Activated T-helper 1 cell treated with anti-CD3 and anti-CD28 coated beads, Interleukin-12 subunit alpha, Interleukin-12 subunit beta, Interleukin-2, Interleukin-4 antibody, amounts not matched to agents 30 ng/mL and 10 ng/mL and 1 ng/mL, durations not matched to agents 14 hours and 24 hours and 36 hours (primary cell): ENCODE results near the gene SCT. TPM values are rescaled to one million over a fixed set of nuclear protein-coding genes. Genes with fewer than 3 reads are reported as not detected.

ENCODE experiments used
- DNase-seq: peaks from one replicate; pipeline ENCODE4 v3.0.0; 2021; ENCODE audit warnings: low spot score
- H3K27ac Mint-ChIP-seq: one replicate; pipeline ENCODE4 v1.8.0; 2021; ENCODE audit warnings: mild to moderate bottlenecking, mixed read lengths
- H3K27me3 Mint-ChIP-seq: one replicate; pipeline ENCODE4 v1.8.0; 2022; ENCODE audit warnings: mild to moderate bottlenecking, moderate library complexity, mixed read lengths; ENCODE audit not compliant: insufficient read depth
- H3K36me3 Mint-ChIP-seq: one replicate; pipeline ENCODE4 v1.8.0; 2021; ENCODE audit warnings: low read depth, mixed read lengths
- H3K4me1 Mint-ChIP-seq: one replicate; pipeline ENCODE4 v1.8.0; 2021; ENCODE audit warnings: low read depth, mixed read lengths
- H3K4me3 Mint-ChIP-seq: one replicate; pipeline ENCODE4 v1.8.0; 2021; ENCODE audit warnings: mild to moderate bottlenecking, moderate library complexity, mixed read lengths
- H3K9me3 Mint-ChIP-seq: one replicate; pipeline ENCODE4 v1.8.0; 2021; ENCODE audit warnings: mixed read lengths
- intact Hi-C: fragments of 100-400 bp; cut with micrococcal nuclease; formaldehyde crosslinking; loops from one replicate; pipeline ENCODE4 v1.15.1; 2024
- total RNA-seq: library from RNA; stranded (reverse); gene quantifications from 2 replicates; pipeline ENCODE4 v1.2.3, GENCODE V29; 2022

The SCT gene
- total RNA-seq, 1 donor from 2014 or later, result not detected

GRCh38 chr11:577611-577894, 49.4 kb downstream of the SCT start:
- DNase-seq, result no peak
- intact Hi-C loops, result loop anchor here (5.0 kb wide), 2 partner anchors 310 to 370 kb away; partner anchors contain the start of genes BET1L and RIC8A
- H3K4me1 Mint-ChIP-seq, result peaks cover 43% of the 10 kb centered on the region
- peak overlapping the region; percentile 59 for H3K27ac Mint-ChIP-seq
- H3K9me3 Mint-ChIP-seq, result no peaks in the 10 kb centered on the region
- H3K27me3 Mint-ChIP-seq, result peaks cover 15% of the 10 kb centered on the region
- H3K4me3 Mint-ChIP-seq, result peak overlapping the region; percentile 94
- peaks cover 14% of the 10 kb centered on the region for H3K36me3 Mint-ChIP-seq

GRCh38 chr11:576811-577610, 50.0 kb downstream of the SCT start:
- Mint-ChIP-seq H3K4me1 (peaks cover 43% of the 10 kb centered on the region), H3K36me3 (peaks cover 14% of the 10 kb centered on the region), H3K27me3 (peaks cover 15% of the 10 kb centered on the region), H3K27ac (peak overlapping the region; percentile 59), H3K9me3 (no peaks in the 10 kb centered on the region), H3K4me3 (peak overlapping the region; percentile 94)
- intact Hi-C loops, result loop anchor here (1.0 to 5.0 kb wide), 9 partner anchors 9 to 370 kb away; partner anchors contain the start of genes BET1L, DEAF1, LRRC56 and RIC8A
- DNase-seq, result no peak

Other genes starting within 250 kb of the SCT start
- gene PKP3, start 233.0 kb downstream of the SCT start, total RNA-seq, result not detected in 2 replicates
- gene SIGIRR, start 212.2 kb downstream of the SCT start, total RNA-seq, result 38.3 and 43.9 TPM in 2 replicates
- gene ANO9, start 185.2 kb downstream of the SCT start, total RNA-seq, result 33.1 and 33.8 TPM in 2 replicates
- 31.0 and 33.9 TPM in 2 replicates for gene PTDSS2, start 176.9 kb downstream of the SCT start, total RNA-seq
- 123 and 126 TPM in 2 replicates for gene RNH1, start 119.9 kb downstream of the SCT start, total RNA-seq
- gene HRAS, start 91.6 kb downstream of the SCT start, total RNA-seq, result 76.6 and 88.7 TPM in 2 replicates
- gene LRRC56, start 89.7 kb downstream of the SCT start, total RNA-seq, result 1.8 and 2.2 TPM in 2 replicates
- gene LMNTD2, start 66.4 kb downstream of the SCT start, total RNA-seq, result 0.47 and 0.64 TPM in 2 replicates
- 15.9 and 19.8 TPM in 2 replicates for gene RASSF7, start 66.2 kb downstream of the SCT start, total RNA-seq
- 58.6 and 59.8 TPM in 2 replicates for gene PHRF1, start 50.7 kb downstream of the SCT start, total RNA-seq
- gene IRF7, start 11.2 kb downstream of the SCT start, total RNA-seq, result 56.6 and 63.1 TPM in 2 replicates
- gene CDHR5, start 2.2 kb downstream of the SCT start, total RNA-seq, result not detected in 2 replicates
- gene DRD4, start 10.1 kb upstream of the SCT start, total RNA-seq, result 0.34 and 0.47 TPM in 2 replicates
- gene DEAF1, start 68.0 kb upstream of the SCT start, total RNA-seq, result 72.2 and 72.7 TPM in 2 replicates
- gene TMEM80, start 68.6 kb upstream of the SCT start, total RNA-seq, result 14.2 and 14.7 TPM in 2 replicates
- 16.8 and 20.2 TPM in 2 replicates for gene EPS8L2, start 79.0 kb upstream of the SCT start, total RNA-seq
- 269 and 283 TPM in 2 replicates for gene TALDO1, start 120.3 kb upstream of the SCT start, total RNA-seq
- gene GATD1, start 150.3 kb upstream of the SCT start, total RNA-seq, result 70.4 and 81.7 TPM in 2 replicates
- 7.1 and 7.2 TPM in 2 replicates for gene CEND1, start 162.9 kb upstream of the SCT start, total RNA-seq
- 87.6 and 92.0 TPM in 2 replicates for gene SLC25A22, start 171.1 kb upstream of the SCT start, total RNA-seq
- gene PIDD1, start 178.1 kb upstream of the SCT start, total RNA-seq, result 25.2 and 27.9 TPM in 2 replicates
- 2,072 and 2,148 TPM in 2 replicates for gene RPLP2, start 182.8 kb upstream of the SCT start, total RNA-seq
- gene PNPLA2, start 191.7 kb upstream of the SCT start, total RNA-seq, result 63.3 and 64.0 TPM in 2 replicates
- 1.1 and 1.3 TPM in 2 replicates for gene CRACR2B, start 200.7 kb upstream of the SCT start, total RNA-seq
- gene CD151, start 205.8 kb upstream of the SCT start, total RNA-seq, result 80.6 and 82.3 TPM in 2 replicates
- gene POLR2L, start 215.3 kb upstream of the SCT start, total RNA-seq, result 114 and 126 TPM in 2 replicates
- gene TSPAN4, start 215.7 kb upstream of the SCT start, total RNA-seq, result 12.8 and 13.9 TPM in 2 replicates